ENCODE data around the gene MAPT. TPM values are rescaled to one million over a fixed set of nuclear protein-coding genes. Genes with fewer than 3 reads are reported as not detected.

MAPT gene
- total RNA-seq, 4 donors from 2014 or later, result 1.7 to 2.3 (median 1.8) TPM

DNA sequence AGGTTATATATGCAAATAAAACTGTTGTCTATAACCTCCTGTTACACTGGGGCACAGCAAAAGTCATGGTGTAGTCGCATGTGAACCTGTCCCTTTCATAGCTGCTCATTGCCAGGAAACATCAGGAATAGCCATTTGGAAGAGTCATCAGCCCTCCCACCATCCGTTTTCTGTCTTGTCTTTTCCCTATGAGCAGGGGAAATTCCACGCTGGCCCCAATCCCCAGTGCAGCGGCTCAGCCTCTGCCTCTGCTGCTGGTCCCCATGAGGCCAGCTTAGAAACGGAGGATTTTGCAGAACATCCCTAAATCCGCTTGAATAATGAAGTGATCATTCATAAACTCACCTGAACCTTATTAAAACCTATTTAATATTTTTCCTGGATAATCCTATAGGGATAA is 10.5 kb downstream of the MAPT start:
- peaks cover 38% of the 10 kb centered on the region for H3K27me3 ChIP-seq
- H3K9me3 ChIP-seq, result no peaks in the 10 kb centered on the region
- DNase-seq, result no peak
- WGBS, 2 donors (ENCODE audit: low coverage in 1 of 2), result 64 to 66% methylated on average over 3 to 6 of the region's 6 CpGs
- TF ChIP-seq EP300 (IDR thresholded peaks at IDR 0.05; ENCODE audit: low read depth), result no peak
- no peak for TF ChIP-seq POLR2A (IDR thresholded peaks at IDR 0.05)
- TF ChIP-seq, protein P1, sequence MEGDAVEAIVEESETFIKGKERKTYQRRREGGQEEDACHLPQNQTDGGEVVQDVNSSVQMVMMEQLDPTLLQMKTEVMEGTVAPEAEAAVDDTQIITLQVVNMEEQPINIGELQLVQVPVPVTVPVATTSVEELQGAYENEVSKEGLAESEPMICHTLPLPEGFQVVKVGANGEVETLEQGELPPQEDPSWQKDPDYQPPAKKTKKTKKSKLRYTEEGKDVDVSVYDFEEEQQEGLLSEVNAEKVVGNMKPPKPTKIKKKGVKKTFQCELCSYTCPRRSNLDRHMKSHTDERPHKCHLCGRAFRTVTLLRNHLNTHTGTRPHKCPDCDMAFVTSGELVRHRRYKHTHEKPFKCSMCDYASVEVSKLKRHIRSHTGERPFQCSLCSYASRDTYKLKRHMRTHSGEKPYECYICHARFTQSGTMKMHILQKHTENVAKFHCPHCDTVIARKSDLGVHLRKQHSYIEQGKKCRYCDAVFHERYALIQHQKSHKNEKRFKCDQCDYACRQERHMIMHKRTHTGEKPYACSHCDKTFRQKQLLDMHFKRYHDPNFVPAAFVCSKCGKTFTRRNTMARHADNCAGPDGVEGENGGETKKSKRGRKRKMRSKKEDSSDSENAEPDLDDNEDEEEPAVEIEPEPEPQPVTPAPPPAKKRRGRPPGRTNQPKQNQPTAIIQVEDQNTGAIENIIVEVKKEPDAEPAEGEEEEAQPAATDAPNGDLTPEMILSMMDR (IDR thresholded peaks at IDR 0.05), result no peak
- TF ChIP-seq POLR2AphosphoS5 (IDR thresholded peaks at IDR 0.05), result no peak
- no peaks in the 10 kb centered on the region for H3K36me3 ChIP-seq
- in situ Hi-C loops (cut with MboI; ENCODE audit: low pct_ligation_motif_present in 1 of 4, low pct_unique_long_range_greater_than_20kb in 1 of 4, low sequenced_read_pairs in 3 of 4), result no loop called here
- H3K4me1 ChIP-seq, result no peaks in the 10 kb centered on the region
- intact Hi-C loops (cut with DNase I; ENCODE audit: low total_unique reads), result no loop called here
- no peak overlapping the region for H3K4me3 ChIP-seq
- H3K27ac ChIP-seq, result no peak overlapping the region

DNA sequence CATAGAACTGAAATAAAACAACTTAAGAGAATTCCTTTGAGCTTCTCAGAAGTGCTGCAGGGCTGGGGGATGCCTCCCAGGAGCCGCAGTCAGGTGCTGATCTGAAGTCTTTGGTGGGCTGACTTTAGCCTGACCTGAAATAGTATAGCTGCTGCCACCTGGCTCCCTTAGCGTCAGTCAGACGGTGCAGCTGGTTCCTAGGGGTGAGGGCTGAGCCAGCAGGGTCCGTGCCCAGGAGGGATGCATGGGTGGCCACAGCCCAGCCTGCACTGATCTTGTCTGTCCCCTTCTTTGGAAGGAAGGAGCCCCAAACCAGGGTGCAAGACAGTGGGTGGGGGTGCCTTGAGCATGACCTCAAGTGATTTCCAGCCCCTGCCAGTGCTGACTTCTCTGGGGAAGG is 11.5 kb downstream of the MAPT start:
- Histone ChIP-seq H3K4me1 (no peaks in the 10 kb centered on the region), H3K9me3 (no peaks in the 10 kb centered on the region), H3K36me3 (no peaks in the 10 kb centered on the region), H3K27ac (no peak overlapping the region), H3K4me3 (no peak overlapping the region), H3K27me3 (peaks cover 28% of the 10 kb centered on the region)
- no peak for DNase-seq
- in situ Hi-C loops (cut with MboI; ENCODE audit: low pct_ligation_motif_present in 1 of 4, low pct_unique_long_range_greater_than_20kb in 1 of 4, low sequenced_read_pairs in 3 of 4) (no loop called here), intact Hi-C loops (cut with DNase I; ENCODE audit: low total_unique reads) (no loop called here)
- WGBS, 2 donors (ENCODE audit: low coverage in 1 of 2), result 61% methylated on average over 3 of the region's 4 CpGs; no CpG with 5 or more reads in 1 of the 2 donors
- TF ChIP-seq, protein P1 (IDR thresholded peaks at IDR 0.05), result no peak
- TF ChIP-seq POLR2AphosphoS5 (IDR thresholded peaks at IDR 0.05), result no peak
- TF ChIP-seq POLR2A (IDR thresholded peaks at IDR 0.05), result no peak
- TF ChIP-seq EP300 (IDR thresholded peaks at IDR 0.05; ENCODE audit: low read depth), result no peak

DNA sequence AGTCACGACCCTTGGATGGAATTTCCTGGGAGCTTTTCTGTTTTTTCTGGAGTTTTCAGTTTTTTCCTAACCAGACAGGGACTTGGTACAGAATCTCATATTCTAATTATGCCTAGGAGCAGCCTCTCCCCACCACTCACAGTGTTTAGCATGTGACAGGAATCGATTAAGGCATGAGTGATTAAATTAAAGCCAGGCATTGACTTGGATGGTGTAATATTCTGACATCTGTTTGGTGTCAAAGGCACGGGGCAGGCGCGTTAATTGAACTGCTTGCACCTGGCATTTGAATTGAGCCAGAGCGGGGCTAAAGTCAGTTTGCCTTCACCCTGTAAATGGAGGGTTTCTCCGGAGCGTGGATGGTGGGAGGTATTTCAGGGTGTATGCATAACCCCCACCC is 11.9 kb downstream of the MAPT start:
- DNase-seq, result no peak
- Histone ChIP-seq H3K9me3 (no peaks in the 10 kb centered on the region), H3K27ac (no peak overlapping the region), H3K4me3 (no peak overlapping the region), H3K36me3 (no peaks in the 10 kb centered on the region), H3K4me1 (no peaks in the 10 kb centered on the region), H3K27me3 (peaks cover 27% of the 10 kb centered on the region)
- no peak for TF ChIP-seq EP300 (IDR thresholded peaks at IDR 0.05; ENCODE audit: low read depth)
- TF ChIP-seq, protein P1 (IDR thresholded peaks at IDR 0.05), result no peak
- no peak for TF ChIP-seq POLR2A (IDR thresholded peaks at IDR 0.05)
- no peak for TF ChIP-seq POLR2AphosphoS5 (IDR thresholded peaks at IDR 0.05)
- WGBS, 2 donors (ENCODE audit: low coverage in 1 of 2), result 47% methylated on average over 8 of the region's 8 CpGs; no CpG with 5 or more reads in 1 of the 2 donors
- intact Hi-C loops (cut with DNase I; ENCODE audit: low total_unique reads) (no loop called here), in situ Hi-C loops (cut with MboI; ENCODE audit: low pct_ligation_motif_present in 1 of 4, low pct_unique_long_range_greater_than_20kb in 1 of 4, low sequenced_read_pairs in 3 of 4) (no loop called here)

DNA sequence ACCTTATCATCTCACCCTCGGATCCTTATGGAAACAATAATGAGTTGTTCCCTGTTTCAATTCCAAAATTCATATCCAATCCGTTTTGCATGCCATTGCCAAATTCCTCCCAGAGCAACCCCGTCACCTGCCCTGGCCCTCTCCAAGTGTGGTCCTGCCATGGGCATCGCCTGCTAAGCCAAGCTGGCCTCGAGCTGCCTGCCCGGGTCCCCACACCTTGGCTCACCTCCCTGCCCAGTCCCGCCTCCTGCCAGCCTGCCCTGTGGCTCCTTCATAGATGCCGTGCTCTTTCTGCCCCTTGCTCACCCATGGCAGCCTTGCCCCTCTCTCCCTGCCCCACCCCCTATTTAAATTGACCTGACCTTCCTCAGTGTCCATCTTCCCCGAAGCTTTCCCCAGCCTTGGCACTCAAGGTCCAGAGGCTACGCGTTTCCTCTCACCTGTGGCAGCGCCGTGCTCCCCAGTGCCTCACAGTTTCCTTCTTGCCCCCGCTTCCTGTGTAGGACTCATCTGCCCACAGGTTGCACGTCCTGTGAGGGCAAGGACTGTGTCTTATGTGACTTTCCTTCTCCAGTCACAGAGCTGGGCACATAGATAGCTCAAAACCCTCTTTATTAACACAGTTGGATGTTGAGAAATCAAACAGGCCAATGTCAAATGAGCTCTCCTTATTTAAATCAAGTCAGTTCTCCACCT is 12.7 kb downstream of the MAPT start:
- WGBS, 2 donors (ENCODE audit: low coverage in 1 of 2), result 58 to 73% methylated on average over 6 to 15 of the region's 15 CpGs
- no peak overlapping the region for H3K27ac ChIP-seq
- no peak for DNase-seq
- TF ChIP-seq, protein P1 (IDR thresholded peaks at IDR 0.05), result no peak
- TF ChIP-seq EP300 (IDR thresholded peaks at IDR 0.05; ENCODE audit: low read depth) (no peak), POLR2A (IDR thresholded peaks at IDR 0.05) (no peak), POLR2AphosphoS5 (IDR thresholded peaks at IDR 0.05) (no peak)
- H3K36me3 ChIP-seq, result no peaks in the 10 kb centered on the region
- H3K4me1 ChIP-seq, result no peaks in the 10 kb centered on the region
- peaks cover 27% of the 10 kb centered on the region for H3K27me3 ChIP-seq
- no peak overlapping the region for H3K4me3 ChIP-seq
- in situ Hi-C loops (cut with MboI; ENCODE audit: low pct_ligation_motif_present in 1 of 4, low pct_unique_long_range_greater_than_20kb in 1 of 4, low sequenced_read_pairs in 3 of 4), result no loop called here
- intact Hi-C loops (cut with DNase I; ENCODE audit: low total_unique reads), result no loop called here
- H3K9me3 ChIP-seq, result no peaks in the 10 kb centered on the region
